ENCODE results near the gene OR7G1. TPM values are rescaled to one million over a fixed set of nuclear protein-coding genes. Genes with fewer than 3 reads are reported as not detected.

OR7G1 gene, protein sequence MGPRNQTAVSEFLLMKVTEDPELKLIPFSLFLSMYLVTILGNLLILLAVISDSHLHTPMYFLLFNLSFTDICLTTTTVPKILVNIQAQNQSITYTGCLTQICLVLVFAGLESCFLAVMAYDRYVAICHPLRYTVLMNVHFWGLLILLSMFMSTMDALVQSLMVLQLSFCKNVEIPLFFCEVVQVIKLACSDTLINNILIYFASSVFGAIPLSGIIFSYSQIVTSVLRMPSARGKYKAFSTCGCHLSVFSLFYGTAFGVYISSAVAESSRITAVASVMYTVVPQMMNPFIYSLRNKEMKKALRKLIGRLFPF
- polyA plus RNA-seq (ENCODE audit: insufficient read length) = not detected

GRCh38 chr19:9115307-9115813 is at the start of gene OR7G1:
Gene OR7G1 (minus strand): TSS chr19:9115763. CDS start chr19:9115763, 0 bp downstream.
- DNase-seq = no peak

DNA sequence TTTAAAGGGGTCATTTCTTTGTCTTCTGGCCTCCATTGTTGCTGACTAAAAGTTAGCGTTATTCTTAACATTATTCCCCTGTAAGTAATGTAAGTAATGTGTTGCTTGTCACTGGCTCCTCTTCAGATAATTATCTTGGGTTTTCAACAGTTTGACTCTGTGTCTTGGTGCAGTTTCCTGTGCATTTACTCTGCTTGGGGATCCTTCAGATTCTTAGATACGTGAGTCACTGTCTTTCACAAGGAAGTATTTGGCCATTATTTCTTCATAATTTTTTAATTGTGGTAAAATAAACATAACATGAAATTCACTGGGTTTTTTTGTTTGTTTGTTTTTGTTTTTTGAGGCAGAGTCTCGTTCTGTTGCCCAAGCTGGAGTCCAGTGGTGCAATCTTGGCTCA is 49.7 kb upstream of the OR7G1 start:
- DNase-seq = no peak

GRCh38 chr19:9161427-9161826 is 45.9 kb upstream of the OR7G1 start:
- no peak for DNase-seq

- DNase-seq = no peak
Measured at GRCh38 chr19:9159891-9160290, 44.3 kb upstream of the OR7G1 start.

DNA sequence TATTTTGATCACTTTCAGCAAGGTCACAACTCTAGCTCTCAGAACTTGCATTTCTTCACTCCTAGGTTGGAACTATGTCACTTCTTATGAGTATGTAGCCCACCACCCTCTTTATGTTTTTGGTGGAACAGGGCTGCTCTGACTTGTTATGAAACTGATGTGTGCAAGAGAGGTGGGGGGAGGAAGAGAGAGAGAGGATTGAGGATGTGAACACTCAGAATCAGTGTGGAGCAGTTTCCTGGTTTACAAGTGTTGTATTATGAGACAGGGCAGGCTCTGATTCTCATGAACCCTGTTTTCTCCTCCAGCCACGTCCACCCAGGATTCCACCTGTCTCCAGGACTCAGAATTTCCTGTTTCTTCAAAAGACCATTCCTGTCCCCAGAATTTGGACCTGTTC is 40.7 kb upstream of the OR7G1 start:
- DNase-seq = no peak

DNA sequence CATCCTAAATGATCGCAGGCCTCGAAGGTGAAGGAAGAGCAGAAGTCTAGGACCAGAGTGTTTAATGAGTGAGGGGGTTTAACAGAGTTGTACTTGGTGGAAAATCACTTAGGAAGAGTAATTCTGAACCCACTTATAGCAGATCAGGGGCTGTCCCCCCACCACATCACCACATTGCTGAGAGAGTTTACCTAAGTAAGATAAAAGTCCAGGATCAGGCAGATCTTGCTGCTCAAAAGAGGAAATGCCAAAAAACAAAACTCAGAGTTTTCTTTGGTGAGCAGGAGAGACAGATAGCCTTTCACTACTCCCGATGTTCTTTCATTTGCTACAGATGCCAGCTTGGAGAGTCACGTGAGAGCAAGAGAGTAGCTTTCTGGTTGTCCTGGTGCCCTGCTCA is 40.0 kb upstream of the OR7G1 start:
- DNase-seq = no peak

- no peak for DNase-seq
Measured at GRCh38 chr19:9151367-9151766, 35.8 kb upstream of the OR7G1 start.

- DNase-seq = no peak
Measured at GRCh38 chr19:9150650-9151049, 35.1 kb upstream of the OR7G1 start.

GRCh38 chr19:9149997-9150396 is 34.4 kb upstream of the OR7G1 start:
- DNase-seq = no peak

- no peak for DNase-seq
Measured at GRCh38 chr19:9148697-9149096, 33.1 kb upstream of the OR7G1 start.

DNA sequence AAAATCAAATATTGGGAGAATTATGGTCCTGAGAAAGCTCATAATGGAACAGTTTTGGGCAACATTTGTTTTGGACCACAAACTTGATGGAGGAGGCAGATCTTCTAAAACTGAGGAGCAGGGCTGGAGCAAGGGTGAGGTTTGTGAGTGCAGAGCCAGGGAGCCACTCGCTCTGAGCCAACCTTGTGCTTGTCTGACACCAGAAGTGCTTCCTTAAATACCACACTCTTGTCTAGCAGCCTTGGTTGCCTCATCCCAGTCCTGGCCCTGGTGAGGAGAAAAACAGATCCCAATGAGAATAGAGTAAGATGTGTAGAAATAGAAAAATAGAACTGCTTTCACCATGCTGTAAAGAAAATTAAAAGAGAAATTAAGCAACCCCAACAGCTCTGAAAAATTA is 31.3 kb upstream of the OR7G1 start:
- DNase-seq = no peak

GRCh38 chr19:9144920-9145319 is 29.4 kb upstream of the OR7G1 start:
- no peak for DNase-seq

- peak; percentile 94 for DNase-seq
Measured at GRCh38 chr19:9140159-9140874, 24.8 kb upstream of the OR7G1 start, which contains the start of gene ZNF317. Gene ZNF317 (plus strand): TSS chr19:9140397. CDS start chr19:9156017, 15,620 bp downstream.

DNA sequence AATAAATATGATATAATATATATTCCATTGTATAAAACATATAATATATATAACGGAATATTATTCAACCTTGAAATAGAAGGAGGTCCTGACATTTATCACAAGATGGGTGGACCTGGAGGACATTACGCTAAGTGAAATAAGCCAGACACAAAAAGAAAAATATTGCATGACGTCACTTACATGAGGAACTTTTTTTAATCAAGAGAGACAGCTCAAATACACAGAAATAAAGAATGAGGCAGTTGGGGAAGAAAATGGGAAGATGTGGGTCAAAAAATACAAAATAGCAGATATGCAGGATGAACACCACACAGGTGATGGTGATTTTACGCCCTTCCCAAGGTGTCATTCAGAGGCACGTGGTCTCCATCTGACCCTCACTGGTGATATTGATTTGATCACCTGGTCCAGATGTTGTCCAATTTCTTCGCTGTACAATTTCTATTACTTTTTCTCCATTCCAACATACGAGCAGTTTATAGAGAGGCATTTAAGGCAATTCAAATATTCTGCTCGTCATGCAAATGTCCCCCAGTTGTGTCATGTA is 24.1 kb upstream of the OR7G1 start:
- no peak for DNase-seq

DNA sequence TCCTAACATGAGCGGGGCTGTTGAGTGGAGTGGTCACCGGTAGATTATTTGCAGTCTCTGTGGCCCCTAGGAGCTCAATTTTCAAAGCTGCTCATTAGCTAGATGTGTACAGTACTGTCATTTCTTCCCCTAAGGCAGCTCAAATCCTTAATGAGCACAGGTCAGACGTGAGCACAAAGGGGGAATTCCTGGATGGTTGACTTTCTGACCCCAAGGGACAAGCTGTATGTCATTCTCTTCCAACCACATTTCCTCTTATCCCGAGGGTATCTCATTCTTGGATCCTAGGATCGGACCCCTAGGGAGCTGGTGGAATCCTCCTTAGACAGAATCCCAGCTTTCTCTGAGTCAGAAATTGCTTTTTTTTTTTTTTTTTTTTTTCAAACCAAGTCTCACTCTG is 16.9 kb upstream of the OR7G1 start:
- no peak for DNase-seq

- no peak for DNase-seq
Measured at GRCh38 chr19:9130965-9131364, 15.4 kb upstream of the OR7G1 start.

GRCh38 chr19:9128171-9128570 is 12.6 kb upstream of the OR7G1 start:
- no peak for DNase-seq

- DNase-seq = no peak
Measured at GRCh38 chr19:9126900-9127405, 11.4 kb upstream of the OR7G1 start, which contains the start of gene OR7G3. Gene OR7G3 (minus strand): TSS chr19:9126950. CDS start chr19:9126950, 0 bp downstream.

DNA sequence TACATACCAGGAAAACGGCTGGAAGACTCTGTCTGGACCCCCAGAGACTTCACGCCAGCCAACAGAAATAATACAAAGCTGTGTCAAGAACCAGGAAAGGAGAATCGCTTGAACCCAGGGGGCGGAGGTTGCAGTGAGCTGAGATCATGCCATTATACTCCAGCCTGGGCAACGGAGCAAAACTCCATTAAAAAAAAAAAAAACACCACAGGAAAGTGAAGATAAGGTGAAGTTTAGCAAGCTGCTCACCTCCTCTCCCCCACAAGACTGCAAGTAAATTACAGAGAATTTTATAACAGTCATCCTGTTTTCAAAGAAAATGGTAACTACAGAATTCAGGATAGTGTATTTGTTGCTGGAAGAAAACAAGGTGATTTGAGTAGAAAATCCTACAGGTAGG is 984 bp upstream of the OR7G1 start:
- DNase-seq = no peak

GRCh38 chr19:9109959-9110358 is 5.6 kb downstream of the OR7G1 start:
- DNase-seq = no peak

GRCh38 chr19:9107375-9107774 is 8.2 kb downstream of the OR7G1 start, which contains the start of gene OR7G2:
Gene OR7G2 (minus strand): TSS chr19:9107475. CDS start chr19:9103243, 4,232 bp downstream.
- no peak for DNase-seq

- DNase-seq = no peak
Measured at GRCh38 chr19:9086761-9087160, 28.8 kb downstream of the OR7G1 start, which contains the start of gene OR1M1. Gene OR1M1 (plus strand): TSS chr19:9087061. CDS start chr19:9093245, 6,184 bp downstream.

DNA sequence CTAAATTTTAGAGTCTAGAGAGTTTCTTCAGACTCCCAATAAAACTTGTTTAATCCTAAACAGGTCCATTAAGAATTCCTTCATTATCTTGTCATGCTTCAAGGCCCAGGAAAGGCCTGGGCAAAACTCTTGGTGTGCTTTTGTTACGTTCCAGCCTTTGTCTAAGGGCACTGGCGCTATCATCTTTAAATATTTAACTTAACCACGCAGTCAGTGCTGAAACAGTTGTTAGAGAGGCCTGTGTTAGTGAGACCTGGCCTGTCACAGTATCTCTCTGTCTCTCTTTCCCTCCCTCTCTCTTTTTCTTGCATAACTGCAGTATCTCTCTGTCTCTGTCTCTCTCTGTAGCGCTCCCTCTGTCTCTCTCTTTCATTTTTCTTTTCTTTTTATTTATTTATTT is 36.9 kb downstream of the OR7G1 start:
- no peak for DNase-seq
